OCI-LY7 (cell line): ENCODE results near the gene TMC5. TPM values are rescaled to one million over a fixed set of nuclear protein-coding genes. Genes with fewer than 3 reads are reported as not detected.
A peak's percentile ranks its signal among the peaks of the same experiment; 100 is the strongest.

Source experiments
- BruUV-seq: library from RNA; stranded (reverse); fragments of 400-500 nt; replicated peaks from 2 replicates; lab custom pipeline; 2021; lab: Mats Ljungman, UMichigan
- CTCF ChIA-PET: fragments of 300-600 bp; sonication (Branson Sonifier 250); formaldehyde crosslinking; loops from one replicate; lab custom pipeline; 2022; ENCODE audit warnings: antibody characterized with exemption; ENCODE audit not compliant: unreplicated experiment; lab: Charles Lee
- POLR2A ChIA-PET: fragments of 300-600 bp; sonication (Branson Sonifier 250); formaldehyde crosslinking; loops from one replicate; lab custom pipeline; 2022; ENCODE audit warnings: antibody characterized with exemption; lab: Charles Lee
- DNase-seq: peaks from one replicate; pipeline ENCODE4 v3.0.0-alpha.2; 2015; ENCODE audit warnings: low spot score
- H2AFZ ChIP-seq: fragments of 200-600 bp; sonication (generic), shearing (Covaris generic); 2 replicates; pipeline ENCODE4 v1.6.1; 2014; ENCODE audit warnings: mild to moderate bottlenecking, antibody characterized with exemption, low read length, moderate library complexity
- H3K27ac ChIP-seq: fragments of 200-600 bp; sonication (generic); 2 replicates; pipeline ENCODE4 v1.5.1; 2014; ENCODE audit warnings: mixed run types, low read depth, mild to moderate bottlenecking, moderate library complexity, low read length, inconsistent platforms; ENCODE audit not compliant: poor library complexity, severe bottlenecking
- H3K36me3 ChIP-seq: fragments of 200-600 bp; sonication (generic); 2 replicates; pipeline ENCODE4 v1.6.1; 2014; ENCODE audit warnings: mild to moderate bottlenecking, antibody characterized with exemption, low read length, moderate library complexity, mixed read lengths; ENCODE audit not compliant: insufficient read depth
- H3K4me1 ChIP-seq: fragments of 200-600 bp; sonication (generic); 2 replicates; pipeline ENCODE4 v1.5.1; 2014; ENCODE audit warnings: mild to moderate bottlenecking, low read length; ENCODE audit not compliant: insufficient read depth, poor library complexity, severe bottlenecking
- H3K4me2 ChIP-seq: fragments of 200-600 bp; sonication (generic); 2 replicates; pipeline ENCODE4 v1.6.1; 2014; ENCODE audit warnings: mild to moderate bottlenecking, low read length
- H3K4me3 ChIP-seq: fragments of 200-600 bp; sonication (generic); 2 replicates; pipeline ENCODE4 v1.5.1; 2014; ENCODE audit warnings: mild to moderate bottlenecking, low read depth, low read length; ENCODE audit not compliant: poor library complexity, severe bottlenecking
- H3K79me2 ChIP-seq: fragments of 200-600 bp; sonication (generic); 2 replicates; pipeline ENCODE4 v1.6.1; 2016; ENCODE audit warnings: low read depth, mild to moderate bottlenecking, low read length, moderate library complexity, mixed read lengths; ENCODE audit not compliant: insufficient read depth
- H3K9me2 ChIP-seq: fragments of 200-600 bp; sonication (generic); 2 replicates; pipeline ENCODE4 v1.6.1; 2016; ENCODE audit warnings: mild to moderate bottlenecking, low read length, mixed read lengths; ENCODE audit not compliant: insufficient read depth
- H3K9me3 ChIP-seq: fragments of 200-600 bp; sonication (generic); 2 replicates; pipeline ENCODE4 v1.6.1; 2014; ENCODE audit warnings: mild to moderate bottlenecking, mixed run types, low read length, mixed read lengths
- H4K20me1 ChIP-seq: fragments of 200-600 bp; sonication (generic); 2 replicates; pipeline ENCODE4 v1.6.1; 2014; ENCODE audit warnings: mild to moderate bottlenecking, antibody characterized with exemption, low read length, moderate library complexity, mixed read lengths; ENCODE audit not compliant: insufficient read depth
- EZH2phosphoT487 ChIP-seq: fragments of 200-600 bp; sonication (generic); IDR thresholded peaks from 2 replicates; pipeline ENCODE4 v1.6.1; 2018; ENCODE audit warnings: low read depth, borderline replicate concordance, mild to moderate bottlenecking, mixed run types, antibody characterized with exemption, low read length, moderate library complexity, mixed read lengths
- intact Hi-C: fragments of 100-400 bp; cut with micrococcal nuclease; formaldehyde crosslinking; loops from one replicate; pipeline ENCODE4 v1.10.0; 2022; ENCODE audit not compliant: unreplicated experiment
- total RNA-seq, 2 experiments: library from RNA; depleted of rRNA in 1 of 2; stranded (reverse); fragments of >200 nt in 1 of 2; shearing (Covaris generic) in 1 of 2; gene quantifications; 2 replicates each; pipeline ENCODE4 v1.2.3, GENCODE V29; 2014 to 2022
- TF ChIP-seq, protein P1 (sequence below): fragments of 200-600 bp; sonication (generic); conservative IDR thresholded peaks from 2 replicates; pipeline ENCODE4 v1.5.1; 2014; ENCODE audit warnings: mild to moderate bottlenecking, antibody characterized with exemption, low read length, moderate library complexity, mixed read lengths

The TMC5 gene
- total RNA-seq, 2 experiments from 2014 or later: not detected

- Histone ChIP-seq H3K9me3 (0 out of 2 replicates have a peak, but pooled peaks cover 4% of the 10 kb centered on the region), H2AFZ (no peak overlapping the region), H3K9me2 (no peaks in the 10 kb centered on the region), H3K4me3 (no peak overlapping the region), H3K4me2 (no peak overlapping the region), H4K20me1 (no peaks in the 10 kb centered on the region), H3K36me3 (no peaks in the 10 kb centered on the region), H3K27ac (no peak overlapping the region), H3K4me1 (no peaks in the 10 kb centered on the region), H3K79me2 (no peaks in the 10 kb centered on the region)
- CTCF ChIA-PET: no interaction called here
- POLR2A ChIA-PET: no interaction called here
- no peak for TF ChIP-seq EZH2phosphoT487
- TF ChIP-seq, protein P1, sequence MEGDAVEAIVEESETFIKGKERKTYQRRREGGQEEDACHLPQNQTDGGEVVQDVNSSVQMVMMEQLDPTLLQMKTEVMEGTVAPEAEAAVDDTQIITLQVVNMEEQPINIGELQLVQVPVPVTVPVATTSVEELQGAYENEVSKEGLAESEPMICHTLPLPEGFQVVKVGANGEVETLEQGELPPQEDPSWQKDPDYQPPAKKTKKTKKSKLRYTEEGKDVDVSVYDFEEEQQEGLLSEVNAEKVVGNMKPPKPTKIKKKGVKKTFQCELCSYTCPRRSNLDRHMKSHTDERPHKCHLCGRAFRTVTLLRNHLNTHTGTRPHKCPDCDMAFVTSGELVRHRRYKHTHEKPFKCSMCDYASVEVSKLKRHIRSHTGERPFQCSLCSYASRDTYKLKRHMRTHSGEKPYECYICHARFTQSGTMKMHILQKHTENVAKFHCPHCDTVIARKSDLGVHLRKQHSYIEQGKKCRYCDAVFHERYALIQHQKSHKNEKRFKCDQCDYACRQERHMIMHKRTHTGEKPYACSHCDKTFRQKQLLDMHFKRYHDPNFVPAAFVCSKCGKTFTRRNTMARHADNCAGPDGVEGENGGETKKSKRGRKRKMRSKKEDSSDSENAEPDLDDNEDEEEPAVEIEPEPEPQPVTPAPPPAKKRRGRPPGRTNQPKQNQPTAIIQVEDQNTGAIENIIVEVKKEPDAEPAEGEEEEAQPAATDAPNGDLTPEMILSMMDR: peak; percentile 68
- no TSS peak for BruUV-seq
- intact Hi-C loops: no loop called here
- DNase-seq: peak; percentile 14
These were observed 17.0 kb upstream of the TMC5 start for GRCh38 chr16:19400711-19401110.

GRCh38 chr16:19406891-19407491 lies 10.7 kb upstream of the TMC5 start:
- Histone ChIP-seq H4K20me1 (no peaks in the 10 kb centered on the region), H3K4me1 (no peaks in the 10 kb centered on the region), H3K36me3 (no peaks in the 10 kb centered on the region), H3K27ac (no peak overlapping the region), H3K79me2 (no peaks in the 10 kb centered on the region), H3K4me3 (no peak overlapping the region), H3K9me2 (no peaks in the 10 kb centered on the region), H3K9me3 (no peaks in the 10 kb centered on the region), H2AFZ (no peak overlapping the region), H3K4me2 (no peak overlapping the region)
- intact Hi-C loops: no loop called here
- no peak for DNase-seq
- no TSS peak for BruUV-seq
- ChIA-PET POLR2A (no interaction called here), CTCF (no interaction called here)
- TF ChIP-seq EZH2phosphoT487: no peak
- TF ChIP-seq, protein P1: no peak

DNA sequence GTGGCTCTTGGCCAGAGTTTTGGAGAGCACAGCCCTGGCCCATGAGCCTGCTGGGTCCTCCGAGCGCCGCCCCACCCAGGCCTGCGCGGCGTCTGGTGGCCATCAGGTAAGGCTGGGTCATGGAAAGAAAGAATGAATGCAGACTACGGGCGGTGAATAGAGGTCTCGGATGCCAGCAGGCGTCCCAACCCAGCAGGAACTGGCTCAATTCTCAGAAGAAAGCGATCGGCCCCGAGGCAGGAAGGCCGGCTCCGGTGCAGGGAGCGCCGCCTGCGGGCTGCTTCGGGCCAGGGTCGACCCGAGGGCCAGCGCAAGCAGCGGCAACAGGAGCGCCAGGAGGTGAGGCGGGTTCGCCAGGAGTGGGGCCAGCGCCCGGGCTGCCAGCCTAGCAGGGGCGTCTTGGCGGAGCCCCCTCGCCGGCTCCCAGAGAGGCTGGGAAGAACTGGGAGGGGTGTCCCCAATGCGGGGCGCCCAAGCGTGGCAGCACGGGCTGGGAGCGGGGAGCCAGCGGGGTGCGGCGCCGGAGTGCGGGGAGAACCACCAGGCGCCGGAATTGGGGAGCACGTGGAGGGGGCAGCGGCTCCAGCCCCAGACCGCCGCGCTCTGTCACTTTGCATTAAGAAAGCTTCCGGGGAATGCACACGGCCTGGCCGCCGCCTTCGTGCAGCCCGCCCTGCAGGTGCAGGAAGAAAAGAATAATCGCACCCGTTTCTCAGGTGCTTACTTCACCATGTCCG lies 7.1 kb upstream of the TMC5 start:
- DNase-seq: no peak
- Histone ChIP-seq H3K9me2 (no peaks in the 10 kb centered on the region), H3K4me3 (no peak overlapping the region), H4K20me1 (no peaks in the 10 kb centered on the region), H3K36me3 (no peaks in the 10 kb centered on the region), H2AFZ (no peak overlapping the region), H3K9me3 (no peaks in the 10 kb centered on the region), H3K4me2 (no peak overlapping the region; the same call in 1 of the 2 replicates), H3K79me2 (no peaks in the 10 kb centered on the region), H3K4me1 (no peaks in the 10 kb centered on the region), H3K27ac (no peak overlapping the region)
- BruUV-seq: no TSS peak
- TF ChIP-seq, protein P1: no peak
- no peak for TF ChIP-seq EZH2phosphoT487
- POLR2A ChIA-PET: no interaction called here
- intact Hi-C loops: no loop called here
- CTCF ChIA-PET: no interaction called here
